ENCODE results near the gene PRKACG.

DNA sequence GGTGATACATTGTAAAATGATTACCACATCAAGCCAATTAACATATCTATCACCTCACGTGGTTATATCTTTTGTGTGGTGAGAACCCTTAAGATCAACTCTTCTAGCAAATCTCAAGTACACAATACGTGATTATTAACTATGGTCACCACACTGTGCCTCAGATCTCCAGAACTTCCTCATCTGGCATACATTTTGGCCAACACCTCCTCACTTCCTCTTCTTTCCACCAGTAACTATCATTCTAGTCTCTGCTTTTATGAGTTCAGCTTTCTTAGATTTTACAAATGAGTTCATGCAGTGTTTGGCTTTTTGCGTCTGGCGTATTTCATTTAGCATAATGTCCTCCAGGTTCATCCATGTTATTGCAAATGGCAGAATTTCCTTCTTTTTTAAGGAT is 35.8 kb downstream of the PRKACG start:
- TF ChIP-seq EZH2 (IDR thresholded peaks at IDR 0.05) (no peak), POLR2AphosphoS5 (IDR thresholded peaks at IDR 0.05; ENCODE audit: borderline replicate concordance, low read depth, low read length) (no peak)

Data from SK-N-MC (cell line).